Thyroid gland (tissue), 4 donors: ENCODE data around the gene ALDH7A1.

Source experiments
- CTCF ChIP-seq, 6 experiments: fragments of 200-600 bp in 3 of 6; fragments of 450-650 bp in 3 of 6; sonication (generic) in 3 of 6; IDR thresholded peaks; one replicate each; pipeline ENCODE4 v1.5.1; 2016 to 2019; ENCODE audit warnings: antibody characterized with exemption in 6 of 6, mild to moderate bottlenecking in 2 of 6, inconsistent platforms in 1 of 6, moderate library complexity in 1 of 6
- POLR2A ChIP-seq, 2 donors: fragments of 450-650 bp; IDR thresholded peaks; one replicate each; pipeline ENCODE4 v1.6.1; 2017; ENCODE audit warnings: antibody characterized with exemption in 2 of 2, mild to moderate bottlenecking in 2 of 2, moderate library complexity in 1 of 2

GRCh38 chr5:126605525-126605924 lies 10.5 kb upstream of the ALDH7A1 start:
- TF ChIP-seq CTCF (IDR thresholded peaks at IDR 0.05) (no peak), POLR2A (IDR thresholded peaks at IDR 0.05) (no peak)
